Measurements from ENCODE around the gene SEC31B.
A peak's percentile ranks its signal among the peaks of the same experiment; 100 is the strongest.

The SEC31B gene

GRCh38 chr10:100528123-100528886 lies 8.6 kb upstream of the SEC31B start:
- no peak for DNase-seq

- no peak for DNase-seq
Observed at GRCh38 chr10:100524638-100525037, 5.0 kb upstream of the SEC31B start.

GRCh38 chr10:100524206-100524605 lies 4.5 kb upstream of the SEC31B start:
- no peak for DNase-seq

GRCh38 chr10:100522945-100523344 lies 3.3 kb upstream of the SEC31B start:
- no peak for DNase-seq

- no peak for DNase-seq
Observed at GRCh38 chr10:100522107-100522801, 2.6 kb upstream of the SEC31B start.

- DNase-seq: no peak
Observed at GRCh38 chr10:100520811-100521210, 1.1 kb upstream of the SEC31B start.

GRCh38 chr10:100518761-100519241 lies 860 bp downstream of the SEC31B start:
- DNase-seq: peak; percentile 81

GRCh38 chr10:100516847-100517246 lies 2.8 kb downstream of the SEC31B start:
- DNase-seq: no peak

- no peak for DNase-seq
Observed at GRCh38 chr10:100515612-100516011, 4.0 kb downstream of the SEC31B start.

- DNase-seq: peak; percentile 75
Observed at GRCh38 chr10:100510533-100511308, 8.9 kb downstream of the SEC31B start.

GRCh38 chr10:100509241-100509840 lies 10.3 kb downstream of the SEC31B start:
- peak; percentile 73 for DNase-seq

- DNase-seq: peak; percentile 47
Observed at GRCh38 chr10:100508691-100509150, 10.9 kb downstream of the SEC31B start.

- no peak for DNase-seq
Observed at GRCh38 chr10:100508266-100508665, 11.4 kb downstream of the SEC31B start.

GRCh38 chr10:100507357-100507732 lies 12.3 kb downstream of the SEC31B start:
- DNase-seq: no peak

GRCh38 chr10:100506596-100507356 lies 12.9 kb downstream of the SEC31B start:
- peak; percentile 57 for DNase-seq

- DNase-seq: no peak
Observed at GRCh38 chr10:100505164-100505563, 14.5 kb downstream of the SEC31B start.

GRCh38 chr10:100504096-100504495 lies 15.6 kb downstream of the SEC31B start:
- DNase-seq: no peak

- no peak for DNase-seq
Observed at GRCh38 chr10:100502926-100503494, 16.7 kb downstream of the SEC31B start.

GRCh38 chr10:100501423-100501822 lies 18.2 kb downstream of the SEC31B start:
- no peak for DNase-seq

- DNase-seq: no peak
Observed at GRCh38 chr10:100498059-100498458, 21.6 kb downstream of the SEC31B start.

GRCh38 chr10:100496567-100496966 lies 23.1 kb downstream of the SEC31B start:
- peak; percentile 42 for DNase-seq

GRCh38 chr10:100490531-100490930 lies 29.1 kb downstream of the SEC31B start:
- no peak for DNase-seq

Measured in stimulated activated CD8-positive, alpha-beta memory T cell treated with anti-CD3 and anti-CD28 coated beads, Interleukin-4, amount 100 ng/mL, for 48 hours (primary cell).